BJ (cell line): Measurements from ENCODE around the gene ENPP7. TPM values are rescaled to one million over a fixed set of nuclear protein-coding genes. Genes with fewer than 3 reads are reported as not detected.

Experiments
- CTCF ChIA-PET: fragments of 350-600 bp; formaldehyde crosslinking; extraction: SDS; loops from one replicate; lab custom pipeline; 2021; ENCODE audit warnings: antibody characterized with exemption, inconsistent platforms; lab: Yijun Ruan, JAX
- POLR2A ChIA-PET: fragments of 300-600 bp; sonication (Branson Sonifier 250); formaldehyde crosslinking; extraction: SDS; loops from one replicate; lab custom pipeline; 2021; ENCODE audit warnings: antibody characterized with exemption; lab: Charles Lee
- DNase-seq: peaks from one replicate; pipeline ENCODE4 v3.0.0-alpha.2; 2011; ENCODE audit warnings: low read depth
- H3K27me3 ChIP-seq: 2 replicates; pipeline ENCODE4 v1.6.0; 2011; ENCODE audit warnings: low read length; ENCODE audit not compliant: control insufficient read depth, insufficient read depth
- H3K36me3 ChIP-seq: 2 replicates; pipeline ENCODE4 v1.5.1; 2011; ENCODE audit warnings: low read length; ENCODE audit not compliant: control insufficient read depth, insufficient read depth
- H3K4me3 ChIP-seq: 2 replicates; pipeline ENCODE4 v1.5.1; 2011; ENCODE audit warnings: low read depth, mild to moderate bottlenecking, control low read depth, low read length
- polyA minus RNA-seq: library from RNA; depleted of rRNA, polyadenylated mRNA; stranded (reverse); fragments of >200 nt; gene quantifications from 2 replicates; pipeline ENCODE4 v1.2.3, GENCODE V29; 2011; rRNA and poly(A)+ RNA removed
- polyA plus RNA-seq: library from polyadenylated mRNA; depleted of rRNA; stranded (reverse); fragments of >200 nt; gene quantifications from 2 replicates; pipeline ENCODE4 v1.2.3, GENCODE V29; 2011; rRNA removed
- TF ChIP-seq, protein P1 (sequence below): IDR thresholded peaks from 2 replicates; pipeline ENCODE4 v1.5.1; 2011; ENCODE audit warnings: low read depth, mild to moderate bottlenecking, control low read depth, inconsistent platforms, low read length, moderate library complexity; ENCODE audit not compliant: insufficient read depth

ENPP7 gene, protein sequence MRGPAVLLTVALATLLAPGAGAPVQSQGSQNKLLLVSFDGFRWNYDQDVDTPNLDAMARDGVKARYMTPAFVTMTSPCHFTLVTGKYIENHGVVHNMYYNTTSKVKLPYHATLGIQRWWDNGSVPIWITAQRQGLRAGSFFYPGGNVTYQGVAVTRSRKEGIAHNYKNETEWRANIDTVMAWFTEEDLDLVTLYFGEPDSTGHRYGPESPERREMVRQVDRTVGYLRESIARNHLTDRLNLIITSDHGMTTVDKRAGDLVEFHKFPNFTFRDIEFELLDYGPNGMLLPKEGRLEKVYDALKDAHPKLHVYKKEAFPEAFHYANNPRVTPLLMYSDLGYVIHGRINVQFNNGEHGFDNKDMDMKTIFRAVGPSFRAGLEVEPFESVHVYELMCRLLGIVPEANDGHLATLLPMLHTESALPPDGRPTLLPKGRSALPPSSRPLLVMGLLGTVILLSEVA
- not detected in 2 replicates for polyA plus RNA-seq
- not detected in 2 replicates for polyA minus RNA-seq

DNA sequence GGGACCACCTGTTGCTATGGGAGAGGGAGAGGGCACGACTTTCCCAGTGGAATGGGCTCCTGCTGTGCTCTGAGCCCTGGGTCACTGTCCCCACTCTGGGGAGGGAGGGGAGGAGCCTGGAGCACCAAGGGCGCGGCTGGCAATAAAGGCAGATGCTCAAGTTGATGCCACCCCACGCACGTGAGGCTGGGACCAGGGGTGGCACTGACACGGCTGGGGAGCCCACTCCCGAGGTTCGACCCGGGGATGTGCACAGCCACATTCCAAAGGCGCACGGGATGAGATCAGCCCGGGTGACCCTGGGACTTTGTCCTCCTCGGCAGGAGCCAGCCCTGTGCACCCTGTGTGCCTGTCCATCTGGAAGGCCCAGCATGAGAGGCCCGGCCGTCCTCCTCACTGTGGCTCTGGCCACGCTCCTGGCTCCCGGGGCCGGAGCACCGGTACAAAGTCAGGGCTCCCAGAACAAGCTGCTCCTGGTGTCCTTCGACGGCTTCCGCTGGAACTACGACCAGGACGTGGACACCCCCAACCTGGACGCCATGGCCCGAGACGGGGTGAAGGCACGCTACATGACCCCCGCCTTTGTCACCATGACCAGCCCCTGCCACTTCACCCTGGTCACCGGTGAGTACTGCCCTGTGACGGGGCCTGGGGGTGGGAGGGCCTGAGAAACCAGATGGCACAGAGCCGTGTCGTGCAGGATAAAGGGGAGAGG lies at the start of gene ENPP7:
Gene ENPP7, plus strand, starts transcription at position 175 of the 715 bp plus-strand sequence. Its CDS starts 197 bp downstream, at position 372.
- TF ChIP-seq, protein P1, sequence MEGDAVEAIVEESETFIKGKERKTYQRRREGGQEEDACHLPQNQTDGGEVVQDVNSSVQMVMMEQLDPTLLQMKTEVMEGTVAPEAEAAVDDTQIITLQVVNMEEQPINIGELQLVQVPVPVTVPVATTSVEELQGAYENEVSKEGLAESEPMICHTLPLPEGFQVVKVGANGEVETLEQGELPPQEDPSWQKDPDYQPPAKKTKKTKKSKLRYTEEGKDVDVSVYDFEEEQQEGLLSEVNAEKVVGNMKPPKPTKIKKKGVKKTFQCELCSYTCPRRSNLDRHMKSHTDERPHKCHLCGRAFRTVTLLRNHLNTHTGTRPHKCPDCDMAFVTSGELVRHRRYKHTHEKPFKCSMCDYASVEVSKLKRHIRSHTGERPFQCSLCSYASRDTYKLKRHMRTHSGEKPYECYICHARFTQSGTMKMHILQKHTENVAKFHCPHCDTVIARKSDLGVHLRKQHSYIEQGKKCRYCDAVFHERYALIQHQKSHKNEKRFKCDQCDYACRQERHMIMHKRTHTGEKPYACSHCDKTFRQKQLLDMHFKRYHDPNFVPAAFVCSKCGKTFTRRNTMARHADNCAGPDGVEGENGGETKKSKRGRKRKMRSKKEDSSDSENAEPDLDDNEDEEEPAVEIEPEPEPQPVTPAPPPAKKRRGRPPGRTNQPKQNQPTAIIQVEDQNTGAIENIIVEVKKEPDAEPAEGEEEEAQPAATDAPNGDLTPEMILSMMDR: no peak
- Histone ChIP-seq H3K27me3 (no peaks in the 10 kb centered on the region), H3K36me3 (no peaks in the 10 kb centered on the region), H3K4me3 (no peak within 1 kb of the TSS)
- ChIA-PET POLR2A (no interaction called here), CTCF (interaction anchor here (3.2 kb wide), 1 partner anchor 11 kb away, joined by 19 read pairs; no protein-coding TSS in a partner anchor)
- no peak for DNase-seq

DNA sequence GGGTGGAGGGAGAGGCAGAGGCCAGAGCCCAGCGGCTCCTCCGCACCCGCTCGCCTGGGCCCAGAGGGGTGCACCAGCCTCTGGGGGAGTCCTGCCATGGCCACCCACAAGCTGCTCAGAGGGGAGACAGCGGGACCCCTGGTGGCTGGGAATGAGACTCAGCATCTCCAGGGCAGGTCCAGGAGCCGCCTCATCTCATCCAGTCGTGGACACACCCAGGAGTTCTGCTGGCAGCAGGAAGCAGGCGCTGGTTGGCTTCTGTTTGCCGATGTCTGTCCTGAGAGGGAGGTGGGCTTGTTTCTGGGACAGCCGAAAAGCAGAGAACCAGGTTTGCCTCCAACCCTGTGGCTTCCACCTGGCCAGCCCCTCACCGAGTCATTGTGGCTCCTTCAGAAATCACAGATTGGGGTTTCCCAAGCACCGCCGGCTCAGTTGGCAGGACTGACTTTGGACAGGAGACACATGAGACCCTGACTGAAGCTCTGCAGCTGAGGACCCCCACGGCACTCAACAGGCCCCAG lies 49.6 kb upstream of the ENPP7 start:
- POLR2A ChIA-PET: no interaction called here
- CTCF ChIA-PET: no interaction called here
- Histone ChIP-seq H3K27me3 (no peaks in the 10 kb centered on the region), H3K4me3 (no peak overlapping the region), H3K36me3 (no peaks in the 10 kb centered on the region)
- DNase-seq: no peak
- TF ChIP-seq, protein P1: no peak

DNA sequence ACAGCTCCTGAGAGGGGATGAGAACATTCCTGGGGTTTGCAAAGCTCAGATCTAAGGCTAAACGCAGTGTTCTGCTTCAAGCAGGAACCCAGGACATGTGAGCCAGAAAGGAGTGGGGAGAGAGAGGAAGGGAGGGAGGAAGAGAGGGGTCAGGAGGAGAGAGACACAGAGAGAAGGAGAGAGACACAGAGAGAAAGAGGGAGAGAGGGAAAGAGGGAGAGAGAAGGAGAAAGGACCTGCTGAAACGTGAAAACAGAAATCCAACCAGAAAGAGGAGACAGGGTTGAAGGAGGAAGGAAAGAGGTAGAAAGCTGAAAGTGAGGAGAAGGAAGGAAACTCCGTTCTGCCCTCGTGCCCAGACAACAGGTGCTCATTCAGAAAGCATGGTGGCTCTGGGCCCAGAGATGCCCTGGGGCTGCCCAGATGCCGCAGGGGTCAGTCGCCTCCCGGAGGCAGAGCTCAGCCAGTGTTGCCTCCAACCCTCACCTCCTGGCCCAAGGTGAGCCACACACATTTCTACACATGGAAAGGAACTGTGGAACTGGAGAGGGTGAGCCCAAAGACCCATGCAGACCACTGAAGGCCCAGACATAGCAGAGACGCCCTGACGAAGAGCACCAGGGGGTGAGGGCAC lies 49.0 kb upstream of the ENPP7 start:
- H3K4me3 ChIP-seq: no peak overlapping the region
- no peaks in the 10 kb centered on the region for H3K27me3 ChIP-seq
- DNase-seq: no peak
- CTCF ChIA-PET: no interaction called here
- TF ChIP-seq, protein P1: no peak
- POLR2A ChIA-PET: no interaction called here
- H3K36me3 ChIP-seq: no peaks in the 10 kb centered on the region

DNA sequence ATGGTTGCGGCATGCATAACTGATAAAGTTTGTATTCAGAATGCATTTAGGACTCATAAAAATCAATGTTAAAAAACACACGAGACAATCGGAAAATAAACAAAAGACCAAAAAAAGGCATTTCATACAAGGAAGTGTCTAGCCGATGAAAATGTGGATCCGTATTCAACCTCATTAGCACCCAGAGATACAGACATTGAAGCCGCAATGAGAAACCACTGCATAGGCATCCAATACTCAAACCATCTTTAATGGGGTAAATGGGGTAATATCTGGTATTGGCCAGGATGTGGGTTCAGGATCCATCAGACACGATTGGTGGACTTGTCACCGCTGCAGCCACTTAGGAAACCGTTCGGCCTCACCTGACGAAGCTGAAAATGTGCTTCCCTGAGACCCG lies 47.4 kb upstream of the ENPP7 start:
- CTCF ChIA-PET: interaction anchor here (1.2 kb wide), 1 partner anchor 13 kb away, joined by 3 read pairs; no protein-coding TSS in a partner anchor
- Histone ChIP-seq H3K4me3 (no peak overlapping the region), H3K27me3 (no peaks in the 10 kb centered on the region), H3K36me3 (no peaks in the 10 kb centered on the region)
- DNase-seq: no peak
- POLR2A ChIA-PET: no interaction called here
- TF ChIP-seq, protein P1: no peak
